ENCODE data around the gene VSTM5.

- TF ChIP-seq EGR1 (IDR thresholded peaks at IDR 0.05) (no peak), RAD21 (IDR thresholded peaks at IDR 0.05; ENCODE audit: low read depth) (no peak), NFIC (IDR thresholded peaks at IDR 0.05) (no peak)
- TF ChIP-seq, protein P1, sequence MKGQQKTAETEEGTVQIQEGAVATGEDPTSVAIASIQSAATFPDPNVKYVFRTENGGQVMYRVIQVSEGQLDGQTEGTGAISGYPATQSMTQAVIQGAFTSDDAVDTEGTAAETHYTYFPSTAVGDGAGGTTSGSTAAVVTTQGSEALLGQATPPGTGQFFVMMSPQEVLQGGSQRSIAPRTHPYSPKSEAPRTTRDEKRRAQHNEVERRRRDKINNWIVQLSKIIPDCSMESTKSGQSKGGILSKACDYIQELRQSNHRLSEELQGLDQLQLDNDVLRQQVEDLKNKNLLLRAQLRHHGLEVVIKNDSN (IDR thresholded peaks at IDR 0.05): no peak
- TF ChIP-seq, protein P2, sequence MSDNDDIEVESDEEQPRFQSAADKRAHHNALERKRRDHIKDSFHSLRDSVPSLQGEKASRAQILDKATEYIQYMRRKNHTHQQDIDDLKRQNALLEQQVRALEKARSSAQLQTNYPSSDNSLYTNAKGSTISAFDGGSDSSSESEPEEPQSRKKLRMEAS (IDR thresholded peaks at IDR 0.05): no peak
Observed at GRCh38 chr11:93820847-93821246, 29.6 kb downstream of the VSTM5 start.

All from Ishikawa (cell line).